H1 (cell line): Measurements from ENCODE around the gene ZC3H6. TPM values are rescaled to one million over a fixed set of nuclear protein-coding genes. Genes with fewer than 3 reads are reported as not detected.

Source experiments
- CHD2 ChIP-seq: IDR thresholded peaks from 2 replicates; pipeline ENCODE4 v1.6.1; 2012; ENCODE audit warnings: low read length, improper control_type of control experiment
- GABPA ChIP-seq: IDR thresholded peaks from 2 replicates; pipeline ENCODE4 v1.6.1; 2011; ENCODE audit warnings: mild to moderate bottlenecking, low read length, moderate library complexity, borderline replicate concordance; ENCODE audit not compliant: insufficient read depth
- RNF2 ChIP-seq: fragments of 200-900, 300-1000 bp; sonication (generic); IDR thresholded peaks from 2 replicates; pipeline ENCODE4 v1.7.1; 2016; ENCODE audit warnings: borderline replicate concordance, low read depth, mild to moderate bottlenecking, antibody characterized with exemption, low read length; ENCODE audit not compliant: poor library complexity, severe bottlenecking; ENCODE audit errors: missing control alignments
- polyA plus RNA-seq, 7 experiments: library from polyadenylated mRNA; depleted of rRNA in 3 of 7; stranded (reverse) in 5 of 7; unstranded in 2 of 7; fragments of >200 nt in 5 of 7; fragments of 200-250 nt in 2 of 7; gene quantifications; 1 replicate in 5 of 7; 2 replicates in 1 of 7; 4 replicates in 1 of 7; pipeline versions ENCODE4 v1.2.1 to v1.2.3, GENCODE V29; 2011 to 2013; ENCODE audit warnings: missing spikeins in 2 of 7, mixed read lengths in 2 of 7
- total RNA-seq: library from RNA; stranded (reverse); fragmentation: NEBNext Ultra II Directional; extraction: Animal tissue kit (Norgen Biotek cat#: 25700); gene quantifications from 2 replicates; pipeline ENCODE4 v1.2.1, GENCODE V29; 2021

ZC3H6 gene
- total and polyA plus RNA-seq, 2 of the 8 experiments (the other 6 are each of a cell fraction or from before 2014, with no cell fraction given): 1.4 to 6.9 TPM

DNA sequence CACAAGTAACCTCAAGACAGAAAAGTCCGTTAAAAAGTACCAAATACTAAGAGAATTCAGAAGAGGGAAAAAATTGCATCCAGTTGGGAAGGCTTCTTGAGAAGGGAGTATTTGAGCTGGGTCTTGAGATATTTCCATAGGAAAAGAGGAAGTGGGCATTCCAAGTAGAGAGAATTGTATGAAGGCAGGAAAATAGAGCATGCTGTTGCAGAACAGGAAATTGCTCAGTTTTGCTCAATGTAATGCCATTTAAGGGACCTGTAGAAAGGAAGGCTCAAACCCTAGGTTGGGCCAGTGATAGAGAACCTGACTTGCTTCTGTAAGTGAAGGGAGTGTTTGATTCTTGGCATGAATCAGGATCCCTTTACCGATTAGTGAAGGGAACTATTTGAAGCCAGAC lies 19.5 kb upstream of the ZC3H6 start (continued):
- TF ChIP-seq RNF2 (no peak), GABPA (no peak), CHD2 (no peak)
